NCI-H748 treated with DMSO at 0.1 percent for 48 hours (cell line): ENCODE results near the gene PCAT7.
"Not testable (repeated sequence)": the region's sequence is repeated elsewhere in the genome, so short reads cannot be mapped to it uniquely, and the experiment has no call there.

Experiments
- DNase-seq: peaks from one replicate; lab custom pipeline; 2025; lab: John Stamatoyannopoulos, UW

Gene PCAT7

GRCh38 chr9:94563548-94563947, 8.7 kb downstream of the PCAT7 start:
- DNase-seq, result no peak

GRCh38 chr9:94564279-94564678, 9.4 kb downstream of the PCAT7 start:
- DNase-seq, result not testable (repeated sequence)

GRCh38 chr9:94566550-94566949, 11.7 kb downstream of the PCAT7 start:
- DNase-seq, result no peak

- DNase-seq, result no peak
Measured at GRCh38 chr9:94567271-94567670, 12.4 kb downstream of the PCAT7 start.

- no peak for DNase-seq
Measured at GRCh38 chr9:94568250-94568889, 13.5 kb downstream of the PCAT7 start.

- no peak for DNase-seq
Measured at GRCh38 chr9:94568972-94569712, 14.3 kb downstream of the PCAT7 start.

GRCh38 chr9:94576131-94576530, 21.2 kb downstream of the PCAT7 start:
- no peak for DNase-seq

- DNase-seq, result no peak
Measured at GRCh38 chr9:94577036-94577435, 22.2 kb downstream of the PCAT7 start.

- no peak for DNase-seq
Measured at GRCh38 chr9:94577571-94577970, 22.7 kb downstream of the PCAT7 start.

- DNase-seq, result no peak
Measured at GRCh38 chr9:94581728-94582127, 26.8 kb downstream of the PCAT7 start.

- no peak for DNase-seq
Measured at GRCh38 chr9:94584555-94584954, 29.7 kb downstream of the PCAT7 start.

GRCh38 chr9:94586316-94586715, 31.4 kb downstream of the PCAT7 start:
- no peak for DNase-seq

- no peak for DNase-seq
Measured at GRCh38 chr9:94586814-94587213, 31.9 kb downstream of the PCAT7 start.

GRCh38 chr9:94588681-94589080, 33.8 kb downstream of the PCAT7 start:
- no peak for DNase-seq

GRCh38 chr9:94591046-94591545, 36.2 kb downstream of the PCAT7 start:
- DNase-seq, result not testable (repeated sequence)

GRCh38 chr9:94591876-94592275, 37.0 kb downstream of the PCAT7 start:
- no peak for DNase-seq

GRCh38 chr9:94592683-94593082, 37.8 kb downstream of the PCAT7 start:
- DNase-seq, result not testable (repeated sequence)

- no peak for DNase-seq
Measured at GRCh38 chr9:94593459-94594345, 38.8 kb downstream of the PCAT7 start, which contains the start of gene FBP2. Gene FBP2 (minus strand): TSS chr9:94593824. CDS start chr9:94593726, 98 bp downstream.

GRCh38 chr9:94599102-94599501, 44.2 kb downstream of the PCAT7 start:
- no peak for DNase-seq

- DNase-seq, result no peak
Measured at GRCh38 chr9:94600258-94600657, 45.4 kb downstream of the PCAT7 start.

GRCh38 chr9:94600715-94601114, 45.8 kb downstream of the PCAT7 start:
- DNase-seq, result no peak

GRCh38 chr9:94602666-94603065, 47.8 kb downstream of the PCAT7 start:
- DNase-seq, result no peak
